Esophagus squamous epithelium (tissue), 5 donors: ENCODE results near the gene PRM2. TPM values are rescaled to one million over a fixed set of nuclear protein-coding genes. Genes with fewer than 3 reads are reported as not detected.

Source experiments
- DNase-seq: peaks from one replicate; lab custom pipeline; 2025; lab: John Stamatoyannopoulos, UW
- H3K27ac ChIP-seq, 4 donors: fragments of 200-600 bp; sonication (generic); one replicate each; pipeline ENCODE4 v1.5.1; 2016 to 2019; ENCODE audit warnings: mild to moderate bottlenecking in 1 of 4
- H3K27me3 ChIP-seq, 4 donors: fragments of 200-600 bp; sonication (generic); 1 replicate in 3 of 4; 2 replicates in 1 of 4; pipeline versions ENCODE4 v1.5.1 to v1.6.0; 2017 to 2021; ENCODE audit warnings: antibody characterized with exemption in 1 of 4
- H3K36me3 ChIP-seq, 3 donors: fragments of 200-600 bp; sonication (generic); one replicate each; pipeline ENCODE4 v1.5.1; 2016 to 2019
- H3K4me1 ChIP-seq, 3 donors: fragments of 200-600 bp; sonication (generic); one replicate each; pipeline ENCODE4 v1.5.1; 2017 to 2019
- H3K4me3 ChIP-seq, 4 donors: fragments of 200-600 bp; sonication (generic); 1 replicate in 3 of 4; 2 replicates in 1 of 4; pipeline ENCODE4 v1.5.1; 2016 to 2019; ENCODE audit warnings: mild to moderate bottlenecking in 2 of 4, moderate library complexity in 1 of 4
- H3K9me3 ChIP-seq, 3 donors: fragments of 200-600 bp; sonication (generic); one replicate each; pipeline ENCODE4 v1.5.1; 2016 to 2019
- CTCF ChIP-seq, 6 experiments: fragments of 450-650 bp in 4 of 6; fragments of 200-600 bp in 2 of 6; sonication (generic) in 2 of 6; IDR thresholded peaks; one replicate each; pipeline ENCODE4 v1.5.1; 2016 to 2019; ENCODE audit warnings: antibody characterized with exemption in 6 of 6, mild to moderate bottlenecking in 4 of 6, moderate library complexity in 4 of 6
- POLR2A ChIP-seq, 4 donors: fragments of 450-650 bp; IDR thresholded peaks; one replicate each; pipeline ENCODE4 v1.6.1; 2017; ENCODE audit warnings: antibody characterized with exemption in 4 of 4, mild to moderate bottlenecking in 4 of 4, moderate library complexity in 3 of 4
- WGBS, 2 donors: methylation state at CpG; one replicate each; pipeline ENCODE4 v1.1.5; 2018; 5-methylcytosine and 5-hydroxymethylcytosine counted together
- intact Hi-C: fragments of 100-400 bp; cut with DNase I; formaldehyde crosslinking; loops from one replicate; pipeline ENCODE4 v1.15.0; 2022
- total RNA-seq, 4 donors: library from RNA; depleted of rRNA; stranded (reverse); fragments of >200 nt; gene quantifications; one replicate each; pipeline ENCODE4 v1.1.0, GENCODE V29; 2016
- donor health status: DM: yes; HTN: yes; CAD: no.

PRM2 gene
- total RNA-seq, 4 donors from 2014 or later: not detected

GRCh38 chr16:11270602-11271162 is 5.6 kb downstream of the PRM2 start:
- WGBS, 2 donors: 88 to 90% methylated on average over 2 of the region's 2 CpGs
- TF ChIP-seq POLR2A (IDR thresholded peaks at IDR 0.05) (no peak), CTCF (IDR thresholded peaks at IDR 0.05) (no peak)

GRCh38 chr16:11268921-11269375 is 7.3 kb downstream of the PRM2 start, which contains the start of gene TNP2:
Gene TNP2 (minus strand): TSS chr16:11269325. CDS start chr16:11269262, 63 bp downstream.
- H3K9me3 ChIP-seq: no peaks in the 10 kb centered on the region
- intact Hi-C loops: no loop called here
- WGBS, 2 donors: 96 to 100% methylated on average over 1 to 5 of the region's 11 CpGs
- no peaks in the 10 kb centered on the region for H3K36me3 ChIP-seq
- H3K4me3 ChIP-seq: no peak within 1 kb of the TSS
- DNase-seq: no peak
- no peak for TF ChIP-seq CTCF (IDR thresholded peaks at IDR 0.05)
- no peak for TF ChIP-seq POLR2A (IDR thresholded peaks at IDR 0.05)
- no peak within 1 kb of the TSS for H3K27ac ChIP-seq
- no peaks in the 10 kb centered on the region for H3K27me3 ChIP-seq
- peaks cover 0 to 10% (median 0%) of the 10 kb centered on the region in 3 donors for H3K4me1 ChIP-seq

More at GRCh38 chr16:11270602-11271162, 5.6 kb downstream of the PRM2 start:
- intact Hi-C loops: no loop called here
- no peak for DNase-seq
- H3K27me3 ChIP-seq: no peaks in the 10 kb centered on the region
- peaks cover 0 to 10% (median 0%) of the 10 kb centered on the region in 3 donors for H3K4me1 ChIP-seq
- no peak overlapping the region for H3K4me3 ChIP-seq
- no peak overlapping the region for H3K27ac ChIP-seq
- H3K9me3 ChIP-seq: no peaks in the 10 kb centered on the region
- no peaks in the 10 kb centered on the region for H3K36me3 ChIP-seq

- DNase-seq: no peak
- Histone ChIP-seq H3K4me3 (no peak overlapping the region), H3K9me3 (no peaks in the 10 kb centered on the region), H3K27ac (no peak overlapping the region), H3K36me3 (no peaks in the 10 kb centered on the region), H3K27me3 (no peaks in the 10 kb centered on the region), H3K4me1 (no peaks in the 10 kb centered on the region)
- TF ChIP-seq POLR2A (IDR thresholded peaks at IDR 0.05) (no peak), CTCF (IDR thresholded peaks at IDR 0.05) (no peak)
- 87 to 96% methylated on average over 4 to 5 of the region's 7 CpGs for WGBS, 2 donors
- intact Hi-C loops: no loop called here
These were observed 11.2 kb downstream of the PRM2 start for GRCh38 chr16:11265124-11265523.

- 70 to 83% methylated on average over 9 of the region's 9 CpGs for WGBS, 2 donors
- DNase-seq: no peak
- Histone ChIP-seq H3K4me1 (peaks cover 0 to 4% (median 0%) of the 10 kb centered on the region in 3 donors), H3K4me3 (no peak overlapping the region), H3K9me3 (no peaks in the 10 kb centered on the region), H3K27ac (no peak overlapping the region), H3K27me3 (no peaks in the 10 kb centered on the region), H3K36me3 (no peaks in the 10 kb centered on the region)
- TF ChIP-seq POLR2A (IDR thresholded peaks at IDR 0.05) (no peak), CTCF (IDR thresholded peaks at IDR 0.05) (no peak)
- intact Hi-C loops: no loop called here
These were observed 12.0 kb downstream of the PRM2 start for GRCh38 chr16:11264155-11264832.

- intact Hi-C loops: no loop called here
- peaks cover 2 to 9% (median 5%) of the 10 kb centered on the region in 3 donors for H3K4me1 ChIP-seq
- TF ChIP-seq CTCF (IDR thresholded peaks at IDR 0.05): no peak
- TF ChIP-seq POLR2A (IDR thresholded peaks at IDR 0.05): no peak
- H3K36me3 ChIP-seq: no peaks in the 10 kb centered on the region
- H3K27me3 ChIP-seq: no peaks in the 10 kb centered on the region
- no peak overlapping the region for H3K4me3 ChIP-seq
- no peaks in the 10 kb centered on the region for H3K9me3 ChIP-seq
- 69 to 75% methylated on average over 4 of the region's 4 CpGs for WGBS, 2 donors
- no peak for DNase-seq
- H3K27ac ChIP-seq: no peak overlapping the region
These were observed 12.5 kb downstream of the PRM2 start for GRCh38 chr16:11263737-11264136.
